ENCODE results near the gene RHBDF2. TPM values are rescaled to one million over a fixed set of nuclear protein-coding genes. Genes with fewer than 3 reads are reported as not detected.
A peak's percentile ranks its signal among the peaks of the same experiment; 100 is the strongest.

The RHBDF2 gene
- total RNA-seq, 2 experiments from 2014 or later, result 23.9 to 28.4 TPM

GRCh38 chr17:76475302-76475701 lies 25.9 kb downstream of the RHBDF2 start:
- ATAC-seq (no peak), DNase-seq (no peak)
- intact Hi-C loops (cut with DNase I, micrococcal nuclease), result no loop called here
- peaks cover 12% of the 10 kb centered on the region for H3K36me3 Mint-ChIP-seq (ENCODE audit: low read depth)
- H3K4me1 Mint-ChIP-seq, result no peaks in the 10 kb centered on the region
- H3K27me3 Mint-ChIP-seq, result no peaks in the 10 kb centered on the region
- ChIA-PET POLR2A (no interaction called here), CTCF (interaction anchor here (0.9 to 1.2 kb wide), 2 partner anchors 17 to 206 kb away, joined by 3 read pairs; no protein-coding TSS in a partner anchor)
- no peak overlapping the region for H3K4me3 Mint-ChIP-seq
- no peaks in the 10 kb centered on the region for H3K9me3 Mint-ChIP-seq (ENCODE audit: low read depth)
- no peak overlapping the region for H3K27ac Mint-ChIP-seq

DNA sequence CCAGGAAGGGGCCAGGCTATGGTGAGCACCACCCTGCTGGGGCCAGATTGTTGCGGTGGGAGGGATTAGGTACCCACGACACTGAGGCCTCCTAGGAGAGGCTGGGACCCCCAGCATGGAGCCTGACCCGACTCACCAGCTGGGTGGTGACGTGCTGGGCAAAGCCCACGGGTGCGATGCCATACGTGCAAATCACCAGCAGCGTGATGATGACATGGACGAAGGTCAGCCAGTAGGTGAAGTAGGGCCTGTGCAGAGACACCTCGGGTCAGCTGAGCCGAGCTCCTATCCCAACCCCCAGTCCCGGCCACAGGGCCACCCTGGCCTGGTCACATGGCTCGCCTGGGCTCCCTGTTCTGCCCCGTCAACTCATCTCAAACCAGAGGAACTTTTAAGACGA lies 26.3 kb downstream of the RHBDF2 start:
- Mint-ChIP-seq H3K27ac (no peak overlapping the region), H3K36me3 (ENCODE audit: low read depth) (peaks cover 12% of the 10 kb centered on the region), H3K4me3 (no peak overlapping the region), H3K27me3 (no peaks in the 10 kb centered on the region), H3K4me1 (no peaks in the 10 kb centered on the region), H3K9me3 (ENCODE audit: low read depth) (no peaks in the 10 kb centered on the region)
- ChIA-PET CTCF (interaction anchor here (0.7 to 1.2 kb wide), 3 partner anchors 18 to 207 kb away, joined by 3 to 4 read pairs (median 3); no protein-coding TSS in a partner anchor), POLR2A (no interaction called here)
- intact Hi-C loops (cut with DNase I, micrococcal nuclease), result no loop called here
- DNase-seq (no peak), ATAC-seq (no peak)

DNA sequence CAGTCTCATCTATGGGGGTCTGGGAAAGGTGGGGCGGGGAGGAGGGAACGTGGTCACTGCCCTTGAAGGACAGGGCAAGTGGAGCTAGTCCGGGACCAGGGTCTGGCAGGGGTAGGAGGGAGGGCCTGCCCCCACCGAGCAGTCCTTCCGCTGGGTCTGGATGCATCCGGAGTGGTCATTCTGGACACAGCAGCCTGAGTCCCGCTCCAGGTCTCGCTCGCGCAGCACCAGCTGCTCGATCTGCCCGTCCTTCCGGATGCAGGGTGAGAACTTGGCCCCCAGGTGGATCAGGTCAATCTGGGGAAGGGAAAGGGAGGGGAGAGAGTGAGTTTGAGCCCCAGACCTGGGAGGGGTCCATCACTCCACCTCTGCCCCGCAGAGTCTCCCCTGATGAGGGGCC lies 27.0 kb downstream of the RHBDF2 start:
- Mint-ChIP-seq H3K27ac (no peak overlapping the region), H3K4me1 (no peaks in the 10 kb centered on the region), H3K9me3 (ENCODE audit: low read depth) (no peaks in the 10 kb centered on the region), H3K27me3 (no peaks in the 10 kb centered on the region), H3K4me3 (no peak overlapping the region), H3K36me3 (ENCODE audit: low read depth) (peaks cover 12% of the 10 kb centered on the region)
- ATAC-seq, result no peak
- no peak for DNase-seq
- CTCF ChIA-PET, result interaction anchor here (0.7 kb wide), 1 partner anchor 28 kb away, joined by 4 read pairs; no protein-coding TSS in a partner anchor
- intact Hi-C loops (cut with DNase I, micrococcal nuclease), result no loop called here
- POLR2A ChIA-PET, result no interaction called here

GRCh38 chr17:76473541-76473985 lies 27.7 kb downstream of the RHBDF2 start:
- ATAC-seq (no peak), DNase-seq (peak; percentile 42)
- Mint-ChIP-seq H3K4me1 (no peaks in the 10 kb centered on the region), H3K27me3 (no peaks in the 10 kb centered on the region), H3K27ac (no peak overlapping the region), H3K36me3 (ENCODE audit: low read depth) (peaks cover 12% of the 10 kb centered on the region), H3K4me3 (no peak overlapping the region), H3K9me3 (ENCODE audit: low read depth) (no peaks in the 10 kb centered on the region)
- intact Hi-C loops (cut with DNase I, micrococcal nuclease), result no loop called here
- CTCF ChIA-PET, result no interaction called here
- POLR2A ChIA-PET, result no interaction called here

DNA sequence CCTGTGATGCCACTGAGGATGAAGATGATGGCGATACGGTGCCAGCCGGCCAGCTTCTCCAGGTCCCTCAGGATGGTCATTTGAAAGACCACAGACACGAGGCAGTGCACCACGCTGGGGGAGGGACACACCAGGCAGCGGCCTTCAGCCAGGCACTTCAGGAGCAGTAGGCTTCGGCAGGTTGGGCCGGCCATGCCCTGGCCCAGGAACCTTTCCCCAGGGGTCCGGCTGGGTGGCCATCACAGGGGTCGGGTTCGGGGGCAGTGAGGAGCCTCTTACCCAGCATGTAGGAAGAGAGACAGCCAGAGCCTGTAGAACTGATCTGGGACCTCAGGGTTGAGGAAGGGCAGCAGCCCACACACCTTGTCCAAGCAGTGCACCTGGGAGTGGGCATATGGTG lies 28.5 kb downstream of the RHBDF2 start:
- no peak for ATAC-seq
- H3K27ac Mint-ChIP-seq, result no peak overlapping the region
- ChIA-PET POLR2A (no interaction called here), CTCF (interaction anchor here (1.6 kb wide), 1 partner anchor 31 kb away, joined by 7 read pairs; no protein-coding TSS in a partner anchor)
- no peak overlapping the region for H3K4me3 Mint-ChIP-seq
- intact Hi-C loops (cut with DNase I, micrococcal nuclease), result no loop called here
- no peak for DNase-seq
- peaks cover 6% of the 10 kb centered on the region for H3K36me3 Mint-ChIP-seq (ENCODE audit: low read depth)
- H3K9me3 Mint-ChIP-seq (ENCODE audit: low read depth), result no peaks in the 10 kb centered on the region
- no peaks in the 10 kb centered on the region for H3K27me3 Mint-ChIP-seq
- no peaks in the 10 kb centered on the region for H3K4me1 Mint-ChIP-seq

- ATAC-seq, result no peak
- Mint-ChIP-seq H3K27me3 (no peaks in the 10 kb centered on the region), H3K27ac (no peak overlapping the region), H3K4me1 (no peaks in the 10 kb centered on the region), H3K36me3 (ENCODE audit: low read depth) (peaks cover 6% of the 10 kb centered on the region), H3K4me3 (no peak overlapping the region), H3K9me3 (ENCODE audit: low read depth) (no peaks in the 10 kb centered on the region)
- no peak for DNase-seq
- intact Hi-C loops (cut with DNase I, micrococcal nuclease), result no loop called here
- CTCF ChIA-PET, result interaction anchor here (1.6 kb wide), 1 partner anchor 31 kb away, joined by 7 read pairs; no protein-coding TSS in a partner anchor
- POLR2A ChIA-PET, result no interaction called here
These were observed 29.0 kb downstream of the RHBDF2 start for GRCh38 chr17:76472258-76472645.

DNA sequence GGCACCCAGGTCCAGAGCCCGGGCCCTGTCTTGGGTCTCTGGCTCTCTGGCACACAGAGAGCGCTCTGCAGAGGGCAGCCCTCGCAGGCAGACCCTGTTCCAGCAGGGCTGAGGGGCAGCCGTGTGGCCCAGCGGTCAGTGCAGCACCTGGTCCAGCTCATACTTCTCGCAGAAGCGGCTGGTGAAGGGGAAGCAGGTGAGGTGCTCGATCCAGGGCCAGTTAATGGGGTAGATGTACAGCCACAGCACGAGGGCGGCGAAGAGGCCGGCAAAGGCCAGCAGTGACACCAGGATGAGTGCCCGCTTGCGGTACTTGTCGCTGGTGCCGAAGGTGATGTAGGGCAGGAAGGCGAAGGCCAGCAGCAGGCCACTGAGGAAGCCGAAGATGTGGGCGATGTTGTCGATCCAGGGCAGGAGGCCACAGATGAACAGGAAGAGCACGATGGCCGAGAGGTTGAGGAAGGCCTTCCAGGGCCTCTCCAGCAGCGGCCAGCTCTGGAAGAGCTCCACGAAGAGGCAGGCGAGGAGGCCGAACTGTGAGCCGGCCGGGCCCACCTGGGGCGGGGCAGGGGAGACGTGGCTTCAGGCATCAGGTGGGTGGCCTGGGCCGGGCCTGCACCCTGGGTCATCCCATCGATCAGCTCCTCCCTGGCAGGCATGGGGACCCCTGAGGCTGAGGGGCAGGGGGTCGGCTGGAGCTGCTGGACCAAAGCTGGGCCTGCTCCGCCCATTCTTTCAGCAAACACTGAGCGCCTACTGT lies 29.5 kb downstream of the RHBDF2 start:
- POLR2A ChIA-PET, result no interaction called here
- H3K27ac Mint-ChIP-seq, result no peak overlapping the region
- CTCF ChIA-PET, result interaction anchor here (1.6 kb wide), 1 partner anchor 32 kb away, joined by 7 read pairs; no protein-coding TSS in a partner anchor
- no peaks in the 10 kb centered on the region for H3K9me3 Mint-ChIP-seq (ENCODE audit: low read depth)
- ATAC-seq (no peak), DNase-seq (no peak)
- intact Hi-C loops (cut with DNase I, micrococcal nuclease), result no loop called here
- no peaks in the 10 kb centered on the region for H3K27me3 Mint-ChIP-seq
- no peak overlapping the region for H3K4me3 Mint-ChIP-seq
- no peaks in the 10 kb centered on the region for H3K4me1 Mint-ChIP-seq
- H3K36me3 Mint-ChIP-seq (ENCODE audit: low read depth), result peaks cover 6% of the 10 kb centered on the region

- DNase-seq, result no peak
- no peak for ATAC-seq
- H3K4me3 Mint-ChIP-seq, result no peak overlapping the region
- peaks cover 3% of the 10 kb centered on the region for H3K36me3 Mint-ChIP-seq (ENCODE audit: low read depth)
- no peaks in the 10 kb centered on the region for H3K9me3 Mint-ChIP-seq (ENCODE audit: low read depth)
- CTCF ChIA-PET, result interaction anchor here (0.9 kb wide), 1 partner anchor 37 kb away, joined by 3 read pairs; no protein-coding TSS in a partner anchor
- no peaks in the 10 kb centered on the region for H3K4me1 Mint-ChIP-seq
- POLR2A ChIA-PET, result no interaction called here
- H3K27me3 Mint-ChIP-seq, result no peaks in the 10 kb centered on the region
- H3K27ac Mint-ChIP-seq, result no peak overlapping the region
- intact Hi-C loops (cut with DNase I, micrococcal nuclease), result no loop called here
These were observed 31.1 kb downstream of the RHBDF2 start for GRCh38 chr17:76469991-76470739.

DNA sequence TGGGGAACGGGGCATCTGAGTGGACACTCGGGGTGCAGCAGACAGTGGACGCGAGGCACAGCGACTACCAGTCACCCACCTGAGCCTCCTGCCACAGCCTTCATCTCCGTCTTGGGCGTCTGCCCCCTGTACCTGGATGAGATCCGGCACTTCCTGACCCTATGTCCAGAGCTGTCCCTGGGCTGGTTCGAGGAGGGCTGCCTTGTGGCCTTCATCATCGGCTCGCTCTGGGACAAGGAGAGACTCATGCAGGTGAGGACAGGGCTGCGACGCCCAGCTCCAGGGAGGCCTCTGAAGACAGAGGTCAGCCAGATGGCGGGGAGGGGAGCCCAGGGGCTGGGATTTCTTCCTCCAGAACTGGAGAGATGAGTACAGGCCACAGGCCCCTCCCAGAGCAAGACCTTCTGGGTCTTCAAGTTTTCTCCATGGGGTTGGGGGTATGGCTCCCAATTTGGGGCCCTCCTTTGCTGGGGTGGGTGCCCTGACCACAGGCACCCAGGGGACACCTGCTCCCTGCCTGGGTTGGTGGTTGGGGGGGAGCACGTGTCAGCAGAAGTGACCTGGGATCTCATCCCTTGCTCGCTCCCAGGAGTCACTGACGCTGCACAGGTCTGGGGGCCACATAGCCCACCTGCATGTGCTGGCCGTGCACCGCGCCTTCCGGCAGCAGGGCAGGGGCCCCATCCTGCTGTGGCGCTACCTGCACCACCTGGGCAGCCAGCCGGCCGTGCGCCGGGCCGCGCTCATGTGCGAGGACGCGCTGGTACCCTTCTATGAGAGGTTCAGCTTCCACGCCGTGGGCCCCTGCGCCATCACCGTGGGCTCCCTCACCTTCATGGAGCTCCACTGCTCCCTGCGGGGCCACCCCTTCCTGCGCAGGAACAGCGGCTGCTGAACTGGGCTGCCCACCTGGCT lies 31.9 kb downstream of the RHBDF2 start:
- H3K4me3 Mint-ChIP-seq, result no peak overlapping the region

DNA sequence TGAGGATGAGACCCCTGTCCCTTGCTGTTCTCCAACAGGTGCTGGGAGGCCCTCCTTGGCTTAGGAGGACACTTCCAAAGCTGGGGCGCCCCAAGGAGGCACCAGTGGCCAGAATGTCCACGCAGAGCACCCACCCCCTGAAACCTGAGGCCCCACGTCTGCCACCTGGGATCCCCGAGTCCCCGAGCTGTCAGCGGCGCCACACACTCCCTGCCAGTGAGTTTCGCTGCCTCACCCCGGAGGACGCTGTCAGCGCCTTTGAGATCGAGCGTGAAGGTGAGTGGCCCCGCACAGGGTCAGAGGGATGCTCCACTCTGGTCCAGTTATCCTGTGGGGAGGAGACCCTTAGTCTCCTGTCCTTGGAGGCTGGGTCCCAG lies 32.6 kb downstream of the RHBDF2 start:
- no peak overlapping the region for H3K4me3 Mint-ChIP-seq
- ATAC-seq (no peak), DNase-seq (no peak)
- ChIA-PET POLR2A (interaction anchor here (0.5 kb wide), 1 partner anchor 24 kb away, joined by 4 read pairs; no protein-coding TSS in a partner anchor), CTCF (interaction anchor here (0.8 to 2.7 kb wide), 2 partner anchors 24 to 38 kb away, joined by 5 to 26 read pairs; no protein-coding TSS in a partner anchor)
- peaks cover 3% of the 10 kb centered on the region for H3K36me3 Mint-ChIP-seq (ENCODE audit: low read depth)
- intact Hi-C loops (cut with DNase I, micrococcal nuclease), result no loop called here
- H3K27me3 Mint-ChIP-seq, result no peaks in the 10 kb centered on the region
- no peak overlapping the region for H3K27ac Mint-ChIP-seq
- H3K9me3 Mint-ChIP-seq (ENCODE audit: low read depth), result no peaks in the 10 kb centered on the region
- H3K4me1 Mint-ChIP-seq, result no peaks in the 10 kb centered on the region

More for the DNA sequence above, 31.9 kb downstream of the RHBDF2 start:
- peaks cover 3% of the 10 kb centered on the region for H3K36me3 Mint-ChIP-seq (ENCODE audit: low read depth)
- H3K9me3 Mint-ChIP-seq (ENCODE audit: low read depth), result no peaks in the 10 kb centered on the region
- ChIA-PET POLR2A (interaction anchor here (0.5 kb wide), 1 partner anchor 25 kb away, joined by 4 read pairs; no protein-coding TSS in a partner anchor), CTCF (no interaction called here)
- intact Hi-C loops (cut with DNase I, micrococcal nuclease), result no loop called here
- no peaks in the 10 kb centered on the region for H3K4me1 Mint-ChIP-seq
- DNase-seq, result no peak
- H3K27ac Mint-ChIP-seq, result no peak overlapping the region
- no peaks in the 10 kb centered on the region for H3K27me3 Mint-ChIP-seq
- ATAC-seq, result no peak
